Measurements from ENCODE around the gene NANOS3.

DNA sequence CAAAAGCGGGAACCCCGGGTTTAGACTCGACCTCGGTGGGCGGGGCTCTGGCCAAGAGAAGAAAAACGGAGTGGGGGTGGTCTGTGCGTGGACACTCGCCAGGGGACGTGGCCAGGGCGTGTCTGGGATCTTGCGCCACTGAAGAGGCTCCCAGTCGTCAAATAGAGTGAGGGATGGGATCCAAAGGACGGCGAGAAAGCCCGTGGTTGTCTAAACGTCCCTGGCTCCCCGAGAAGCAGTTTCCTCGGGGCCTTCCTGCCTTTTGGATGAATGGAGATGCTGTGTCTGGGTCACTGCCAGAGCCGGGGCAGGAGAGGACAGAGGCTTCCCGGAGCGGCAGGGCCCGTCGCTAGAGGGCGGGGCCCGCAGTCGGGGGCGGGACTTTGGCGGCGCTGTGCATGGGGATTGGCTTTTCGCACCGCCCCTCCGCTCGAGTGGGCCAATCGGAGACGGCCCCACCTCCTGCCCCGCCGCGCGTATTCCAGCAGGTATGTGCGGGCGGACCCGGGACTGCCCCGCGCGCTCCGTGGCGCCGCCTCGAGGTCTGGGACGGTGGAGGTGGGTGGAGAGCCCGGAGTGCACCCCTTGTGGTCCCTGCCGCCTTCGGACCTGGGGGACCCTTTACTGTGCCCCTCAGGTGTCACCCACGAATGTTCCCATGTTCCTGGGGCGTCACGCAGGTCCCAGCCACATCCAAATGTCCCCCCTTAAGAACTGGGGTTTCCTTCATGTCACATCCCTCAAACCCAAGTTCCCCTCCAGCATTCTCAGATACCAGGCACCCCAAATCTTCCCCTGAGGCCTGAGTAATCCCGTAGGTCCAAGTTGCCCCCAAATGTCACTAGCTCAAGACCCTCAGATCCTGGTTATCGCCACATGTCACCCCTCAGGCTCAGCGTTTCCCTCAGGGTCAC is 43.3 kb upstream of the NANOS3 start:
- TF ChIP-seq, protein P1, sequence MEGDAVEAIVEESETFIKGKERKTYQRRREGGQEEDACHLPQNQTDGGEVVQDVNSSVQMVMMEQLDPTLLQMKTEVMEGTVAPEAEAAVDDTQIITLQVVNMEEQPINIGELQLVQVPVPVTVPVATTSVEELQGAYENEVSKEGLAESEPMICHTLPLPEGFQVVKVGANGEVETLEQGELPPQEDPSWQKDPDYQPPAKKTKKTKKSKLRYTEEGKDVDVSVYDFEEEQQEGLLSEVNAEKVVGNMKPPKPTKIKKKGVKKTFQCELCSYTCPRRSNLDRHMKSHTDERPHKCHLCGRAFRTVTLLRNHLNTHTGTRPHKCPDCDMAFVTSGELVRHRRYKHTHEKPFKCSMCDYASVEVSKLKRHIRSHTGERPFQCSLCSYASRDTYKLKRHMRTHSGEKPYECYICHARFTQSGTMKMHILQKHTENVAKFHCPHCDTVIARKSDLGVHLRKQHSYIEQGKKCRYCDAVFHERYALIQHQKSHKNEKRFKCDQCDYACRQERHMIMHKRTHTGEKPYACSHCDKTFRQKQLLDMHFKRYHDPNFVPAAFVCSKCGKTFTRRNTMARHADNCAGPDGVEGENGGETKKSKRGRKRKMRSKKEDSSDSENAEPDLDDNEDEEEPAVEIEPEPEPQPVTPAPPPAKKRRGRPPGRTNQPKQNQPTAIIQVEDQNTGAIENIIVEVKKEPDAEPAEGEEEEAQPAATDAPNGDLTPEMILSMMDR (IDR thresholded peaks at IDR 0.05): peak in 2 of 3 donors; percentile 52 to 53
- TF ChIP-seq POLR2A (IDR thresholded peaks at IDR 0.05) (no peak), EP300 (IDR thresholded peaks at IDR 0.05) (no peak)

Data from ovary (tissue), 3 donors.